Endothelial cell of umbilical vein (primary cell): ENCODE results near the gene ESCO1. TPM values are rescaled to one million over a fixed set of nuclear protein-coding genes. Genes with fewer than 3 reads are reported as not detected.

ENCODE experiments used
- BruUV-seq: library from RNA; stranded (reverse); fragments of 400-500 nt; replicated peaks from 2 replicates; lab custom pipeline; 2021; lab: Mats Ljungman, UMichigan
- CTCF ChIA-PET: fragments of 300-600, 350-600 bp; sonication (Branson Sonifier 250); formaldehyde crosslinking; loops from one replicate; lab custom pipeline; 2021; ENCODE audit warnings: antibody characterized with exemption, inconsistent platforms; lab: Charles Lee
- POLR2A ChIA-PET: fragments of 300-600, 350-600 bp; sonication (Branson Sonifier 250); formaldehyde crosslinking; loops from one replicate; lab custom pipeline; 2021; ENCODE audit warnings: antibody characterized with exemption, inconsistent platforms; lab: Charles Lee
- DNase-seq: peaks from one replicate; pipeline ENCODE4 v3.0.0-alpha.2; 2011; ENCODE audit warnings: low read depth, low spot score
- FAIRE-seq: peaks from 2 replicates; lab custom pipeline; 2011; peaks lifted over from hg19 to GRCh38; lab: Jason Lieb, UNC
- H2AFZ ChIP-seq: 2 replicates; pipeline ENCODE4 v1.6.0; 2012; ENCODE audit warnings: low read depth, low read length, control low read depth, inconsistent platforms
- H3K27ac ChIP-seq: 2 replicates; pipeline ENCODE4 v1.5.1; 2011; ENCODE audit warnings: low read depth, mild to moderate bottlenecking, control low read depth, low read length, moderate library complexity; ENCODE audit not compliant: insufficient read depth
- H3K27me3 ChIP-seq, 2 experiments: 2 replicates each; pipeline versions ENCODE4 v1.6.0 to v1.6.1; 2011; ENCODE audit warnings: low read length in 2 of 2, mixed read lengths in 1 of 2; ENCODE audit not compliant: control insufficient read depth in 2 of 2, insufficient read depth in 2 of 2
- H3K36me3 ChIP-seq, 2 experiments: 2 replicates in 1 of 2; 3 replicates in 1 of 2; pipeline ENCODE4 v1.5.1; 2011; ENCODE audit warnings: low read length in 2 of 2, mild to moderate bottlenecking in 1 of 2, moderate library complexity in 1 of 2; ENCODE audit not compliant: control insufficient read depth in 2 of 2, insufficient read depth in 2 of 2; ENCODE audit errors: extremely low read depth in 1 of 2
- H3K4me1 ChIP-seq: 3 replicates; pipeline ENCODE4 v1.5.1; 2011; ENCODE audit warnings: mild to moderate bottlenecking, low read length; ENCODE audit not compliant: control insufficient read depth, insufficient read depth; ENCODE audit errors: extremely low read depth
- H3K4me2 ChIP-seq: 2 replicates; pipeline ENCODE4 v1.6.1; 2011; ENCODE audit warnings: low read length, control low read depth, mixed read lengths; ENCODE audit not compliant: insufficient read depth
- H3K4me3 ChIP-seq, 3 experiments: fragments of 200-600 bp in 1 of 3; sonication (generic), shearing (Covaris generic) in 1 of 3; replicated peaks in 1 of 3; 2 replicates each; pipeline ENCODE4 v1.5.1; 2011 to 2016; ENCODE audit warnings: control low read depth in 3 of 3, low read length in 3 of 3, mild to moderate bottlenecking in 2 of 3, inconsistent platforms in 1 of 3, low read depth in 1 of 3, moderate library complexity in 1 of 3; ENCODE audit not compliant: insufficient read depth in 1 of 3
- H3K79me2 ChIP-seq: 2 replicates; pipeline ENCODE4 v1.6.0; 2012; ENCODE audit warnings: low read length, inconsistent platforms; ENCODE audit not compliant: control insufficient read depth, insufficient read depth
- H3K9ac ChIP-seq: replicated peaks from 2 replicates; pipeline ENCODE3; 2011; ENCODE audit warnings: low read length, control low read depth; ENCODE audit not compliant: insufficient read depth; ENCODE audit errors: extremely low read depth
- H3K9me1 ChIP-seq: replicated peaks from 3 replicates; pipeline ENCODE4 v1.6.0; 2011; ENCODE audit warnings: mild to moderate bottlenecking, low read length; ENCODE audit not compliant: control insufficient read depth, insufficient read depth; ENCODE audit errors: extremely low read depth
- H3K9me3 ChIP-seq: replicated peaks from 2 replicates; pipeline ENCODE4 v1.5.1; 2012; ENCODE audit warnings: low read length, inconsistent platforms; ENCODE audit not compliant: control insufficient read depth, insufficient read depth
- H4K20me1 ChIP-seq: replicated peaks from 2 replicates; pipeline ENCODE3; 2011; ENCODE audit warnings: mild to moderate bottlenecking, low read length; ENCODE audit not compliant: control insufficient read depth, insufficient read depth; ENCODE audit errors: extremely low read depth
- CTCF ChIP-seq, 2 donors: IDR thresholded peaks; 1 replicate in 1 of 2; 2 replicates in 1 of 2; pipeline ENCODE4 v1.5.1; 2011; ENCODE audit warnings: low read length in 2 of 2, mild to moderate bottlenecking in 2 of 2, moderate library complexity in 2 of 2, control low read depth in 1 of 2, inconsistent platforms in 1 of 2, low read depth in 1 of 2; ENCODE audit not compliant: insufficient read depth in 1 of 2; ENCODE audit errors: extremely low read depth in 1 of 2
- EZH2 ChIP-seq: IDR thresholded peaks from 2 replicates; pipeline ENCODE4 v1.6.1; 2012; ENCODE audit warnings: borderline replicate concordance, low read depth, mild to moderate bottlenecking, moderate library complexity, low read length, inconsistent platforms; ENCODE audit not compliant: severe bottlenecking
- FOS ChIP-seq: IDR thresholded peaks from 2 replicates; pipeline ENCODE4 v1.6.1; 2011; ENCODE audit warnings: mild to moderate bottlenecking, low read length, moderate library complexity, borderline replicate concordance; ENCODE audit not compliant: insufficient read depth
- GATA2 ChIP-seq: IDR thresholded peaks from 2 replicates; pipeline ENCODE4 v1.7.0; 2011; ENCODE audit warnings: low read depth, mild to moderate bottlenecking, moderate library complexity, mixed read lengths, low read length; ENCODE audit not compliant: insufficient read length, insufficient read depth
- JUN ChIP-seq: IDR thresholded peaks from 2 replicates; pipeline ENCODE4 v1.6.1; 2011; ENCODE audit warnings: borderline replicate concordance, low read depth; ENCODE audit not compliant: insufficient read length, insufficient read depth
- MAX ChIP-seq: IDR thresholded peaks from 2 replicates; pipeline ENCODE4 v1.6.1; 2011; ENCODE audit not compliant: insufficient read depth, insufficient read length
- MYC ChIP-seq: IDR thresholded peaks from one replicate; pipeline ENCODE4 v1.6.1; 2011; ENCODE audit warnings: mild to moderate bottlenecking, low read depth, low read length
- POLR2A ChIP-seq: IDR thresholded peaks from 2 replicates; pipeline ENCODE4 v1.6.1; 2012; ENCODE audit warnings: low read depth, mild to moderate bottlenecking, control low read depth, low read length
- POLR2AphosphoS5 ChIP-seq: IDR thresholded peaks from 2 replicates; pipeline ENCODE4 v1.6.1; 2012; ENCODE audit warnings: low read depth, mild to moderate bottlenecking, control low read depth, low read length, moderate library complexity; ENCODE audit not compliant: insufficient read depth
- dilution Hi-C: fragments of 300-500 bp; cut with MboI; formaldehyde crosslinking; loops from one replicate; pipeline ENCODE4 v1.15.0; 2019; ENCODE audit warnings: low sequenced_read_pairs; ENCODE audit not compliant: extremely low pct_ligation_motif_present
- intact Hi-C: fragments of 100-400 bp; cut with micrococcal nuclease; formaldehyde crosslinking; loops from one replicate; pipeline ENCODE4 v1.10.0; 2022
- polyA plus RNA-seq, 4 experiments: library from polyadenylated mRNA; depleted of rRNA in 3 of 4; stranded (reverse) in 3 of 4; unstranded in 1 of 4; fragments of >200 nt; gene quantifications; 2 replicates each; pipeline versions ENCODE4 v1.2.1 to v1.2.3, GENCODE V29; 2011 to 2012; ENCODE audit warnings: missing spikeins in 1 of 4
- total RNA-seq: library from RNA; stranded (reverse); gene quantifications from 2 replicates; pipeline ENCODE4 v1.2.3, GENCODE V29; 2021

Gene ESCO1
- total and polyA plus RNA-seq, 2 donors (not counting 3 experiments of a cell fraction or from before 2014, with no cell fraction given): 2.1 to 12.0 TPM

GRCh38 chr18:21489919-21490495, 110.5 kb downstream of the ESCO1 start:
- Histone ChIP-seq H3K27me3 (no peaks in the 10 kb centered on the region), H3K9me3 (no peaks in the 10 kb centered on the region), H3K9me1 (no peaks in the 10 kb centered on the region), H3K36me3 (no peaks in the 10 kb centered on the region), H3K9ac (no peak overlapping the region), H3K27ac (no peak overlapping the region), H3K79me2 (no peaks in the 10 kb centered on the region), H3K4me3 (no peak overlapping the region), H2AFZ (no peak overlapping the region), H4K20me1 (no peaks in the 10 kb centered on the region), H3K4me2 (no peak overlapping the region), H3K4me1 (peaks cover 2% of the 10 kb centered on the region)
- TF ChIP-seq MYC (no peak), MAX (no peak), FOS (no peak), POLR2A (no peak), GATA2 (no peak), EZH2 (no peak), JUN (no peak), POLR2AphosphoS5 (no peak), CTCF (IDR thresholded peaks at IDR 0.05; ENCODE audit: extremely low read depth in 1 of 2, insufficient read depth in 1 of 2, low read depth in 1 of 2, low read length in 2 of 2) (no peak)
- ChIA-PET POLR2A (no interaction called here), CTCF (interaction anchor here (1.3 to 6.1 kb wide), 8 partner anchors 9 to 110 kb away, joined by 3 to 63 read pairs (median 10); partner anchors contain the start of gene ESCO1)
- no TSS peak for BruUV-seq
- intact Hi-C loops (loop anchor here (1.0 kb wide), 2 partner anchors 110 to 251 kb away; partner anchors contain the start of gene ESCO1), dilution Hi-C loops (no loop called here)
- DNase-seq: no peak
- no peak for FAIRE-seq
